DMS 273 (cell line): ENCODE measurements around the gene TMEM106B.
A peak's percentile ranks its signal among the peaks of the same experiment; 100 is the strongest.
"Not testable (repeated sequence)": the region's sequence is repeated elsewhere in the genome, so short reads cannot be mapped to it uniquely, and the experiment has no call there.

Experiments used
- DNase-seq: peaks from one replicate; lab custom pipeline; 2025; ENCODE audit not compliant: unreplicated experiment; lab: John Stamatoyannopoulos, UW

The TMEM106B gene

GRCh38 chr7:12211054-12211710 lies at the start of gene TMEM106B:
TMEM106B (plus strand) TSS chr7:12211294; CDS start chr7:12214811, 3,517 bp downstream.
- peak; percentile 98 for DNase-seq

GRCh38 chr7:12162415-12163113 lies 48.5 kb upstream of the TMEM106B start:
- DNase-seq, result no peak

DNA sequence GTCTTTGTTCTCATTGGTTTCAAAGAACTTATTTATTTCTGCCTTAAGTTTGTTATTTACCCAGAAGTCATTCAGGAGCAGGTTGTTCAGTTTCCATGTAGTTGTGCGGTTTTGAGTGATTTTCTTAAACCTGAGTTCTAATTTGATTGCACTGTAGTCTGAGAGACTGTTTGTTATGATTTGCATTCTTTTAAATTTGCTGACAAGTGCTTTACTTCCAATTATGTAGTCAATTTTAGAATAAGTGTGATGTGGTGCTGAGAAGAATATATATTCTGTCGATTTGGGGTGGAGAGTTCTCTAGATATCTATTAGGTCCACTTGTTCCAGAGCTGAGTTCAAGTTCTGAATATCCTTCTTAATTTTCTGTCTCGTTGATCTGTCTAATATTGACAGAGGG lies 43.0 kb upstream of the TMEM106B start:
- DNase-seq, result not testable (repeated sequence)

DNA sequence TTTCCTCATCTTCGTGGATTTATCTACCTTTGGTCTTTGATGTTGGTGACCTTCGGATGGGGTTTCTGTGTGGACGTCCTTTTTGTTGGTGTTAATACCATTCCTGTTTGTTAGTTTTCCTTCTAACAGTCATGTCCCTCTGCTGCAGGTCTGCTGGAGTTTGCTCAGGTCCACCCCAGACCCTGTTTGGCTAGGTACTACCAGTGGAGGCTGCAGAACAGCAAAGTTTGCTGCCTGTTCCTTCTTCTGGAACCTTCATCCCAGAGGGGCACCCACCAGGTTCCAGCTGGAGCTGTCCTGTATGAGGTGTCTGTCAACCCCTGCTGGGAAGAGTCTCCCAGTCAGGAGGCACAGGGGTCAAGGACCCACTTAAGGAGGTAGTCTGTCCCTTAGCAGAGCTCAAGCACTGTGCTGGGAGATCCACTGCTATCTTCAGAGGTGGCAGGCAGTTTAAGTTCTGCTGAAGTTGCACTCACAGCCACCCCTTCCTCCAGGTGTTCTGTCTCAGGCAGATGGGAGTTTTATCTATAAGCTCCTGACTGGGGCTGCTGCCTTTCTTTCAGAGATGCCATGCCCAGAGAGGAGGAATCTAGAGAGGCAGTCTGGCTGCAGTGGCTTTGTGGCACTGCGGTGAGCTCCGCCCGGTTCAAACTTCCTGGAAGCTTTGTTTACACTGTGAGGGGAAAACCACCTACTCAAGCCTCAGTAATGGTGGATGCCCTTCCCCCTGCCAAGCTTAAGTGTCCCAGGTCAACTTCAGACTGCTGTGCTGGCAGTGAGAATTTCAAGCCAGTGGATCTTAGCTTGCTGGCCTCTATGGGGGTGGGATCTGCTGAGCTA lies 40.9 kb upstream of the TMEM106B start:
- not testable (repeated sequence) for DNase-seq

DNA sequence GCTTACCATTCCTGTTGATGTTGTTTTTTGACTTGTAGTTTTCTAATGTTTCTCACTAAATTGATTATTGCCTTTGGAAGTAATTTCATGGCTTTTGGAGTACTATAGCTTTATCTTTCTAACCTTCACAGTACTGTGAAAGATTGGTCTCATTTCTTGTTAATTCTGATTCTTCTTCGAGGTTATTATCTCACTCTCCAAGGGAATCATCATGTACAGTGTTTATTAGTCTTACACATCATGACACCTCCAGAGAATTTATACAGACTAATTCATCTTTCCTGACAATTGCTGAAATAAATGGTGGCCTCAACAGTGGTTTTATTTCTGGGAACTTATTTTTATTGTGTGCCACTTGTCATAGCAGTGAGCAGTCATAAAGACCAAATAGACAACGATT lies 37.4 kb upstream of the TMEM106B start:
- no peak for DNase-seq

- DNase-seq, result no peak
Observed at GRCh38 chr7:12174931-12175330, 36.2 kb upstream of the TMEM106B start.

DNA sequence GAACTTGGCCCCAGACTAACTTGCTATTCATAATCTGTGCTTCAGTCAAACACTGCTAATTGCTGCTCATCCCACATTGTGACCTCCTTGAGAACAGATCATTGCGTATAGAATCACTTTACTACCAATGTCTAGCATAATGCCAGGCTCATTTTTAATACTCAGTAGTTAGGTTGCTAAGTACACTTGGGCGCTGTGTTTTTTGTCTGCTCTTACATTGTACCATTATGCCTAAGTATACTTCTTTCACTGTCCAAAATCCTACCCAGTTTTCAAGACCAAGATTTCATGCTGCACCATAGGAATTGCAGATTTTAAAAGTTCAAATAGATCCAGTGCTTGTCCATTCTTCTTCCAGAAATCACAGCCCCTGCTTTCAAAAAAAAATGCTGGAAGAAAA lies 32.8 kb upstream of the TMEM106B start:
- DNase-seq, result no peak

DNA sequence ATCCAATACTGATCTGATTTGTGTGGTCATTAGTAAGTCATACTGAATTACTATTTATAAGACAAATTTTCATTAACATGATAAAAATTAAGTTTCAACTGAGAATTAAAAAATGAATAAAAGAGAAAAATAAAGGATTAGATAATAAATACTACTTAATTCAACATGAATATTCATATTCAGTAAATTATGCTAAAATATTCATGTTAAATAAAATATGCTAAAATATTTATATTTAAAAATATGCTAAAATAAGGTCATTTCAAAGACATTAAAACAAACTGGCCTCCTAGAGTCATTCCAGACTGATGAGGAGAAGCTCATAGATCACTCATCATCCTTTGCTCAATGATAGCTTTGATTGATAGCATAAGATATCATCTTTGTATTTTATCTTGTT lies 16.7 kb upstream of the TMEM106B start:
- no peak for DNase-seq

GRCh38 chr7:12196386-12196785 lies 14.7 kb upstream of the TMEM106B start:
- no peak for DNase-seq

DNA sequence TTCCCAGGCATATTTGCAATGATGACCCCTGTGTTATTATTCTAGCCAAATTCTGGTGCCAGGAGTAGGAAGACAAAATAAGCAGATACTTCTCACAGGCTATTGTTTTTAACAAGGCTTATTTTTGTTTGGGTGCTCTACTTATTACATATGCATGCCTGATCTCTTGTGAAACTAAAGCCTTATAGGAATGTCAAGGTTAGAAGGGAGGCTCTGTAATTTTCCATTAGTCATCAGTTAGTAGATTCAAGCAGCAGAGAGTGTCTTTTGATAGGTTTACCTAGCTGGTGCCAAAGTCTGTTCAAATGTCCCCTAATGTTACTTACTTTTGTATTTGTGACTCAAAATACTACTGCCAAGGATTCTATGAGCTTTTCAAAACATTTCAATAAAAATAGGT lies 11.7 kb upstream of the TMEM106B start:
- no peak for DNase-seq

DNA sequence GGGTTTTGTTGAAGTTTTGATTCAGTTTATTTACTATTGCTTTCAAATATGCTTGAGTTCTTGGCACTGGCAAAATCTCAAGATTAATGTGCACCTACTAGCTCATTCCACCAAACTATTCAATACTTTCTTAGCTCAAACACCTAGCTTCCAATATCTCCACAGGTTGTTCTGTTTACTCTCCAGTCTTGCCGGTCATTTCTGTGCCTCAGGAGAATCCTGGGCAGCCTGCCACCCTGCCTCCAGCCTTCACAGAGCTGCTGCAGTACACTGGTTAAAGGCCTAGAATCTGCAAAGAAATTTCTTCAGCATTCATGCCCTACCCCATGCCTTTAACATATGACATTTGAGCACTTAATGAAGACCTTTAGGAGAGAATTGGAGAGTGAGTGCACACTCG lies 4.0 kb upstream of the TMEM106B start:
- DNase-seq, result peak; percentile 21

GRCh38 chr7:12209221-12209620 lies 1.9 kb upstream of the TMEM106B start:
- peak; percentile 42 for DNase-seq

- DNase-seq, result peak; percentile 34
Observed at GRCh38 chr7:12210179-12211053, 678 bp upstream of the TMEM106B start.

DNA sequence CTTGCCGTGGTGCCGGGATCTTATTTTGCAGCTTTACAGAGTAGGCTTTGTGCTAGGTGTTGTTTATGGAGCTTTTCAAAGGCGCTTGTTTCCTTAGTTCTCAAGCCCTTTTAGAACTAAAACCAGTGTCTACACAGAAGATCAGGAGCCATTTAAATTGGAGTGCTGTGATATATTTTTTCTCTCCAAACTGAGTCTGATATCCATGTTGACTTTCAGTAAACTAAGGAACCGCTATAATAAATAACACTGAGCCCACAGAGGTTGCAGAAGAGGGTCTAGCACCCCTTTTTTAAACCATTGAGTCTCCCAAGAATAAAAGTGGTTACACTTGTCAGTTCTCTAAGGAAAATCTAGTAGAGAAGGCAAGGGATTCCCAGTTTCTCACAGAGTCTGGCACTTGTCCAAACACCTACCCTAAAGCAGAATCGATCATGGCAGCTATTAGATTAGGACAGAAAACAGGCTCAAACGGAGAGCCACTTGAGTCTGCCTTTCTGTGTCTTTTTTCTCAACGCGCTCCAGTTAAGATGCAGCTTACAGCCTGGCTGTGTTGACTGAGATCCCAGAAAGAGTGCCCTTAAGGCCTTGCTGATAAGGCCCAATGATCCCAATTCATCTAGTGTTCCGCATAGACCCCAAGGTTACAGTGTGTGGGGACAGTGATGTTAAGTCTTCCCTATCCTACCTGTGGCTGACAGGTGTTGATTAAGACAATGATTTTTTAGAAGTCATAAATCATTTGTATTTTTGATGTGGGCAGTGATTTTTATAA lies 804 bp downstream of the TMEM106B start:
- peak; percentile 63 for DNase-seq

GRCh38 chr7:12217311-12217710 lies 6.2 kb downstream of the TMEM106B start:
- no peak for DNase-seq

DNA sequence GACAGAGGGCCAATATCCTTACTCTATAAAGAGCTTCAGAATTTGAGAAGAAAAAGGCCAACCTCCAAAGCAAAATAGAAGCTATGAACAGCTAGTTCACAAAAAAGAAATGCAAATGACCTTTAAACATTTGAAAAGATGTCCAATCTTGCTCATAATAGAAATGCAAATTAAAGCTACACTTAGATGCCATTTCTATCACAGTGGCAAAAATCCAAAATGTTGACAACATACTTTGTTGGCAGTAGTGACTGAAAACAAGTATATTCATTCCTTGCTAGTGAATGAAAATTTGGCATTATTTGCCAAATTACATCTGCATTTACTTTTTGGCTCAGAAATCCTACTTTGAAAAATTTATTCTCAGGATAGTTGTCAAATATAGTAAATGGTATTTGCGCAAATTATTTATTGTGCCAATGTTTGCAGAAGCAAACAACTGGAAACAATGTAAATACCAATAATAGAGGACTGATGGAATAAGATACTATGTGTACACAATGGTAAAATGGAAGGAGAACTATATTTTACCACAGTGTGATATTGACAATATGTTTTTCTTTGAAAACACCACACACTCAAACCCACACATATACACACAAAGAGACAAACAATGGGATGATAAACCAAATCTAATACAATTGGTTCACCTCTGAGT lies 9.4 kb downstream of the TMEM106B start:
- DNase-seq, result no peak

DNA sequence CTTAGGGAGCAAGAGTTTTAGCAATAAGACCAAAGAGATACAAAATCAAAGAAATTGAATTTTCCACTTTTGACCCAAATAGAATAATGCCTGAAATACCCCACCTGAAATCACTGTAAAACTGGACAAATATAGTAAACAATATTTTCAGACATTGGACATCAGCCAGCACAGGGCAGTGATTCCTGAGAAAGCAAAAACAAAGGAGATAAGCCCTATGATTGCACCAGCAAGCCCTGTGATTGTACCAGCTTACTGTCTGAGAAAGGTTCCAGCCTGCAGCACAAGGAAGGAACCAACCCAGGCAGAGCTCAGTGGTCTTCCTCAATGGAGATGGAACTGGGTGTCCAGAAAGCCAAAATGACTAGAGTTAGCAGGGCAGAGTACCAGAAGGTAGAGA lies 10.3 kb downstream of the TMEM106B start:
- no peak for DNase-seq

DNA sequence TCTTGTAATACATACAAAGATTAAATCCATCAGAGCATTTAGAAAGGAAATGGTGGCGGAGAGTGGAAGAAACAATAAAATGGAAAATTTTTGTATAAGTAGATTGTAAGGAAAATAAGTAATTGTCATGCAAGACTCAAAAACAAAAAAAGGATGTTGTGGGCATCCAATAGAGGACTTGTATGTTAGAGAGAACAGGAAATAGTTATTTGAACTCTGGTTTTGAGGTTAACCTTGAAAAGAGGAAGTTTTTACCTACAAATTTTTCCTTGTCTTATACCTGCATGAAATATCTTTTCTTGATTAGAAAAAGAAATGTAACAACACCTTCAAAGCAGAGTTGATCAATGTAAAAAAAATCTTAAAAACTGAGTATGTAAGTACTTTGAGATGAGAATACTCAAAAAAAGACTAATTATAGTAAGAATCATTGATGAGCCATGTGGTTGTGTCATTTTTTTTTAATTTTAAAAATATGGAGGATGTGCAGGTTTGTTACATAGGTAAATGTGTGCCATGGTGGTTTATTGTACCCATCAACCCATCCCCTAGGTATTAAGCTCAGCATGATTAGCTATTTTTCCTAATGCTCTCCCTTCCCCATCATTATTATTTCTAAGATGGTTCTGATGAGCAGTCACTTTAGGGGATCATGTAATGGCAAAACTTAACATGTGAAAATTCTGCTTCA lies 11.9 kb downstream of the TMEM106B start:
- DNase-seq, result no peak

DNA sequence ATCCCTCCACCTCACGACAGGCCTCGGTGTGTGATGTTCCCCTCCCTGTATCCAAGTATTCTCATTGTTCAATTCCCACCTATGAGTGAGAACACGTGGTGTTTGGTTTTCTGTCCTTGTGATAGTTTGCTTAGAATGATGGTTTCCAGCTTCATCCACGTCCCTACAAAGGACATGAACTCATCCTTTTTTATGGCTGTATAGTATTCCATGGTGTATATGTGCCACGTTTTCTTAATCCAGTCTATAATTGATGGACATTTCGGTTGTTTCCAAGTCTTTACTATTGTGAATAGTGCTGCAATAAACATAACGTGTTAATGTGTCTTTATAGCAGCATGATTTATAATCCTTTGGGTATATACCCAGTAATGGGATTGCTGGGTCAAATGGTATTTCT lies 13.9 kb downstream of the TMEM106B start:
- DNase-seq, result not testable (repeated sequence)
